HepG2 (cell line): ENCODE results near the gene CDSN. TPM values are rescaled to one million over a fixed set of nuclear protein-coding genes. Genes with fewer than 3 reads are reported as not detected.

Experiments
- CBFB ChIP-seq: sonication (generic); formaldehyde crosslinking; IDR thresholded peaks from 2 replicates; pipeline ENCODE4 v1.4.0; 2020; ENCODE audit warnings: missing genetic modification reagents
- E2F2 ChIP-seq: sonication (generic); formaldehyde crosslinking; IDR thresholded peaks from 2 replicates; pipeline ENCODE4 v1.4.0; 2020; ENCODE audit warnings: missing genetic modification reagents, borderline replicate concordance
- GPBP1L1 ChIP-seq: sonication (generic); formaldehyde crosslinking; IDR thresholded peaks from 2 replicates; pipeline ENCODE4 v1.5.0; 2020; ENCODE audit warnings: mild to moderate bottlenecking, missing genetic modification reagents
- JUND ChIP-seq: sonication (generic); formaldehyde crosslinking; IDR thresholded peaks from 2 replicates; pipeline ENCODE4 v1.8.0; 2022; ENCODE audit warnings: mild to moderate bottlenecking, missing genetic modification reagents
- MAFF ChIP-seq: IDR thresholded peaks from 2 replicates; pipeline ENCODE4 v1.6.1; 2011; ENCODE audit warnings: low read depth, low read length, improper control_type of control experiment
- MNT ChIP-seq: fragments of 450-650 bp; IDR thresholded peaks from 2 replicates; pipeline ENCODE4 v1.6.1; 2016
- NFATC3 ChIP-seq: sonication (generic); formaldehyde crosslinking; IDR thresholded peaks from 2 replicates; pipeline ENCODE4 v1.5.1; 2020; ENCODE audit warnings: mild to moderate bottlenecking, missing genetic modification reagents
- NFYC ChIP-seq: IDR thresholded peaks from 2 replicates; pipeline ENCODE4 v1.6.1; 2016; ENCODE audit warnings: missing genetic modification reagents, missing compliant biosample characterization
- PHF8 ChIP-seq: sonication (generic); formaldehyde crosslinking; IDR thresholded peaks from 2 replicates; pipeline ENCODE4 v1.5.0; 2020; ENCODE audit warnings: missing genetic modification reagents
- POGK ChIP-seq: sonication (generic); formaldehyde crosslinking; conservative IDR thresholded peaks from 2 replicates; pipeline ENCODE4 v1.8.0; 2022; ENCODE audit warnings: mild to moderate bottlenecking, moderate library complexity, missing genetic modification reagents
- RARG ChIP-seq: sonication (generic); formaldehyde crosslinking; IDR thresholded peaks from 2 replicates; pipeline ENCODE4 v1.4.0; 2020; ENCODE audit warnings: low read depth, mild to moderate bottlenecking, missing genetic modification reagents
- RBM39 ChIP-seq: fragments of 200-400 bp; formaldehyde crosslinking; IDR thresholded peaks from one replicate; pipeline ENCODE4 v1.6.1; 2018; ENCODE audit warnings: antibody characterized with exemption, mild to moderate bottlenecking, low read depth, low read length; ENCODE audit not compliant: poor library complexity, severe bottlenecking
- THAP11 ChIP-seq: IDR thresholded peaks from 2 replicates; pipeline ENCODE4 v1.6.1; 2016; ENCODE audit warnings: missing biosample characterization, missing genetic modification reagents
- TOPORS ChIP-seq: sonication (generic); formaldehyde crosslinking; IDR thresholded peaks from 2 replicates; pipeline ENCODE4 v1.8.0; 2023; ENCODE audit warnings: mild to moderate bottlenecking, missing genetic modification reagents
- YEATS2 ChIP-seq: sonication (generic); formaldehyde crosslinking; IDR thresholded peaks from 2 replicates; pipeline ENCODE4 v1.4.0; 2020; ENCODE audit warnings: missing genetic modification reagents, borderline replicate concordance
- ZBTB49 ChIP-seq: sonication (generic); formaldehyde crosslinking; IDR thresholded peaks from 2 replicates; pipeline ENCODE4 v1.4.0; 2020; ENCODE audit warnings: missing genetic modification reagents, borderline replicate concordance
- ZFP36L2 ChIP-seq: sonication (generic); formaldehyde crosslinking; IDR thresholded peaks from 2 replicates; pipeline ENCODE4 v1.4.0; 2020; ENCODE audit warnings: missing genetic modification reagents
- ZMYM2 ChIP-seq: sonication (generic); formaldehyde crosslinking; IDR thresholded peaks from 2 replicates; pipeline ENCODE4 v1.8.0; 2022; ENCODE audit warnings: mild to moderate bottlenecking, missing genetic modification reagents
- ZNF296 ChIP-seq: sonication (generic); formaldehyde crosslinking; conservative IDR thresholded peaks from 2 replicates; pipeline ENCODE4 v1.5.0; 2020; ENCODE audit warnings: mild to moderate bottlenecking, missing genetic modification reagents
- ZNF329 ChIP-seq: sonication (generic); formaldehyde crosslinking; IDR thresholded peaks from 2 replicates; pipeline ENCODE4 v1.9.0; 2021; ENCODE audit warnings: low read depth, mild to moderate bottlenecking, missing genetic modification reagents
- ZNF343 ChIP-seq: sonication (generic); formaldehyde crosslinking; IDR thresholded peaks from 2 replicates; pipeline ENCODE4 v1.4.0; 2020; ENCODE audit warnings: mild to moderate bottlenecking, missing genetic modification reagents
- ZNF546 ChIP-seq: sonication (generic); formaldehyde crosslinking; conservative IDR thresholded peaks from 2 replicates; pipeline ENCODE4 v1.8.1; 2023; ENCODE audit warnings: mild to moderate bottlenecking, missing genetic modification reagents
- polyA plus RNA-seq, 8 experiments: library from polyadenylated mRNA; depleted of rRNA in 3 of 8; stranded (reverse) in 7 of 8; unstranded in 1 of 8; fragments of >200 nt; fragmentation: Illumina TruSeq in 4 of 8; extraction: Trizol in 4 of 8; gene quantifications; 2 replicates each; pipeline versions ENCODE4 v1.2.1 to v1.2.3, GENCODE V29; 2011 to 2016; ENCODE audit warnings: low read depth in 4 of 8, missing spikeins in 1 of 8, mixed read lengths in 1 of 8; ENCODE audit not compliant: insufficient read depth in 1 of 8
- total RNA-seq, 5 experiments: library from RNA; depleted of rRNA; stranded (reverse); fragments of >200 nt; fragmentation: Illumina TruSeq; extraction: Trizol; gene quantifications; 2 replicates each; pipeline ENCODE4 v1.2.3, GENCODE V29; 2016; ENCODE audit warnings: low read depth in 1 of 5

Gene CDSN
- total and polyA plus RNA-seq, 2 of the 13 experiments (the other 11 are each of a cell fraction or from before 2014, with no cell fraction given), result not detected

- peak; percentile 46; the same call in 1 of the 2 replicates for TF ChIP-seq CBFB
- no peak for TF ChIP-seq GPBP1L1 (CRISPR knock-in tag)
- TF ChIP-seq ZFP36L2, result no peak
- no peak for TF ChIP-seq RARG
- TF ChIP-seq YEATS2, result peak; percentile 88
- TF ChIP-seq ZNF546, result no peak; the same call in 1 of the 2 replicates
- TF ChIP-seq MNT, result peak; percentile 57
- TF ChIP-seq ZNF343 (CRISPR knock-in tag), result no peak
- TF ChIP-seq E2F2 (CRISPR knock-in tag), result peak; percentile 96; the same call in 1 of the 2 replicates
- peak; percentile 97 for TF ChIP-seq NFYC
- peak; percentile 90; the same call in 1 of the 2 replicates for TF ChIP-seq TOPORS (CRISPR knock-in tag)
- TF ChIP-seq THAP11 (CRISPR knock-in tag), result peak; percentile 49
- peak; percentile 50 for TF ChIP-seq RBM39
- TF ChIP-seq MAFF, result peak; percentile 21; the same call in 1 of the 2 replicates
- no peak for TF ChIP-seq ZBTB49
- TF ChIP-seq NFATC3 (CRISPR knock-in tag), result no peak; the same call in 1 of the 2 replicates
- peak; percentile 89; the same call in 1 of the 2 replicates for TF ChIP-seq POGK (CRISPR knock-in tag)
- TF ChIP-seq ZMYM2 (CRISPR knock-in tag), result no peak
- peak; percentile 57 for TF ChIP-seq PHF8
- TF ChIP-seq ZNF329 (CRISPR knock-in tag), result no peak
- TF ChIP-seq ZNF296 (CRISPR knock-in tag), result no peak
- no peak for TF ChIP-seq JUND (CRISPR knock-in tag)
Observed at GRCh38 chr6:31158140-31158862, 38.1 kb upstream of the CDSN start, which contains the start of gene TCF19 (continued).
